ENCODE results near the gene CUTA.

DNA sequence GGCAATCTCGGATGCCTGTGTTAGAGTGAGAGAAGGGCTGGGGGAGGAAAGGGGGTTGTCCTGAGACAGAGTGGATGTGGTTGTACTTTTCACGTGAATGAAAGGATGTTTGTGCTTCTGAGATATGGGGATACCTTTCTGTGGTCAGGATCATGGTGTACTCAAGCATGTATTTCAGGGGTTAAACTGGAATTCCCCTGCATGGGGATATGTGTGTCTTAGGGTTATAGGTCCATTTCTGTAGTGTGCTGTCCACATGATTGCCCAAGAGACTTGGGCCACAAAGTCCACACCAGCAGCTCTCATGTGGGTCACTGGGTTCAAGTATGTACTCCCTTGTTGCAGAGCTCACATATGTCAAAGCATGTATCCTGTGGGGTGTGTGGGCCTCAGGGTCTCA, 12.4 kb upstream of the CUTA start:
- TF ChIP-seq GTF2F1 (IDR thresholded peaks at IDR 0.05; ENCODE audit: low read length) (no peak), ZFP82 (CRISPR knock-in tag; IDR thresholded peaks at IDR 0.05; ENCODE audit: borderline replicate concordance) (no peak), KLF11 (CRISPR knock-in tag; IDR thresholded peaks at IDR 0.05) (no peak), ZNF550 (CRISPR knock-in tag; IDR thresholded peaks at IDR 0.05; ENCODE audit: borderline replicate concordance) (no peak)
- TF ChIP-seq, protein P1, sequence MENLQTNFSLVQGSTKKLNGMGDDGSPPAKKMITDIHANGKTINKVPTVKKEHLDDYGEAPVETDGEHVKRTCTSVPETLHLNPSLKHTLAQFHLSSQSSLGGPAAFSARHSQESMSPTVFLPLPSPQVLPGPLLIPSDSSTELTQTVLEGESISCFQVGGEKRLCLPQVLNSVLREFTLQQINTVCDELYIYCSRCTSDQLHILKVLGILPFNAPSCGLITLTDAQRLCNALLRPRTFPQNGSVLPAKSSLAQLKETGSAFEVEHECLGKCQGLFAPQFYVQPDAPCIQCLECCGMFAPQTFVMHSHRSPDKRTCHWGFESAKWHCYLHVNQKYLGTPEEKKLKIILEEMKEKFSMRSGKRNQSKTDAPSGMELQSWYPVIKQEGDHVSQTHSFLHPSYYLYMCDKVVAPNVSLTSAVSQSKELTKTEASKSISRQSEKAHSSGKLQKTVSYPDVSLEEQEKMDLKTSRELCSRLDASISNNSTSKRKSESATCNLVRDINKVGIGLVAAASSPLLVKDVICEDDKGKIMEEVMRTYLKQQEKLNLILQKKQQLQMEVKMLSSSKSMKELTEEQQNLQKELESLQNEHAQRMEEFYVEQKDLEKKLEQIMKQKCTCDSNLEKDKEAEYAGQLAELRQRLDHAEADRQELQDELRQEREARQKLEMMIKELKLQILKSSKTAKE (CRISPR knock-in tag; IDR thresholded peaks at IDR 0.05; ENCODE audit: borderline replicate concordance), result no peak
- TF ChIP-seq, protein P2, sequence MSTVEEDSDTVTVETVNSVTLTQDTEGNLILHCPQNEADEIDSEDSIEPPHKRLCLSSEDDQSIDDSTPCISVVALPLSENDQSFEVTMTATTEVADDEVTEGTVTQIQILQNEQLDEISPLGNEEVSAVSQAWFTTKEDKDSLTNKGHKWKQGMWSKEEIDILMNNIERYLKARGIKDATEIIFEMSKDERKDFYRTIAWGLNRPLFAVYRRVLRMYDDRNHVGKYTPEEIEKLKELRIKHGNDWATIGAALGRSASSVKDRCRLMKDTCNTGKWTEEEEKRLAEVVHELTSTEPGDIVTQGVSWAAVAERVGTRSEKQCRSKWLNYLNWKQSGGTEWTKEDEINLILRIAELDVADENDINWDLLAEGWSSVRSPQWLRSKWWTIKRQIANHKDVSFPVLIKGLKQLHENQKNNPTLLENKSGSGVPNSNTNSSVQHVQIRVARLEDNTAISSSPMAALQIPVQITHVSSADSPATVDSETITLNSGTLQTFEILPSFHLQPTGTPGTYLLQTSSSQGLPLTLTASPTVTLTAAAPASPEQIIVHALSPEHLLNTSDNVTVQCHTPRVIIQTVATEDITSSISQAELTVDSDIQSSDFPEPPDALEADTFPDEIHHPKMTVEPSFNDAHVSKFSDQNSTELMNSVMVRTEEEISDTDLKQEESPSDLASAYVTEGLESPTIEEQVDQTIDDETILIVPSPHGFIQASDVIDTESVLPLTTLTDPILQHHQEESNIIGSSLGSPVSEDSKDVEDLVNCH (CRISPR knock-in tag; IDR thresholded peaks at IDR 0.05), result no peak

All from HepG2 (cell line).